ENCODE data around the gene ZEB1.

GRCh38 chr10:31451766-31452165 is 132.8 kb downstream of the ZEB1 start:
- TF ChIP-seq CTCF (IDR thresholded peaks at IDR 0.05) (no peak), EZH2 (IDR thresholded peaks at IDR 0.05) (no peak), EZH2phosphoT487 (IDR thresholded peaks at IDR 0.05) (no peak)

Data from neural progenitor cell (in vitro differentiated cells).